ENCODE data around the gene IFNGR2. TPM values are rescaled to one million over a fixed set of nuclear protein-coding genes. Genes with fewer than 3 reads are reported as not detected.

Gene IFNGR2
- total and polyA plus RNA-seq, 2 experiments from 2014 or later: 92.8 to 113 TPM

DNA sequence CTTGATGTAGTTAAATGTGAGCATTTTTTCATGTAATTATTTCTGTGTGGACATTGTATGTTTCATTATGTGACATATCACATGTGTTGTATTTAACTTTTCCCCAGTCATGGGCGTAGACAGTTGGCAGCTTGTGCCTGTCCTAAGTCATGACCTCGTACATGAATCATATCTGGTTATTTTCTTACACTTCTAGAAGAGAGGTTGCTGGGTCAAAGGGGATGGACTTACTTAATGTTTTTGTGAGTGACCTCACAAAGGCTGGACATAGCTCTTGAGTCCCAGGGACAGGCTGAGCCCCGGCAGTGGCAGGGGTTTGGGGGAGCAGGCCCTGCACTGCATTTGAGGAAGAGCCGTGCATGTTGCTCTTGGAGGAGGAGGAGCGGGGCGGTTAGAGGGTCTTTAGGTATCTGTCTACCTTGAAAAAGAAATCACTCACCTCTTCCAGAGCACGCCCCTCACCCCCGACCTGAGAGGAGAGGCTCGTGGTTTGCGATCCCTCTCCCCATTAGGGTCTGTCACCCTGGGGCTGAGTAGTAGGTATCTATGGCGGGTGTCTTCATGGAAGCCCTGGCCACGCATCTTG is 16.4 kb downstream of the IFNGR2 start:
- no peak overlapping the region for H3K4me2 ChIP-seq (ENCODE audit: unreplicated experiment)
- no peaks in the 10 kb centered on the region for H3K9me2 ChIP-seq (ENCODE audit: insufficient read depth)
- WGBS, 2 experiments (ENCODE audit: low coverage in 1 of 2, low lambda C conversion rate in 2 of 2, missing lambda C conversion rate in 2 of 2): 81 to 84% methylated on average over 12 of the region's 12 CpGs

DNA sequence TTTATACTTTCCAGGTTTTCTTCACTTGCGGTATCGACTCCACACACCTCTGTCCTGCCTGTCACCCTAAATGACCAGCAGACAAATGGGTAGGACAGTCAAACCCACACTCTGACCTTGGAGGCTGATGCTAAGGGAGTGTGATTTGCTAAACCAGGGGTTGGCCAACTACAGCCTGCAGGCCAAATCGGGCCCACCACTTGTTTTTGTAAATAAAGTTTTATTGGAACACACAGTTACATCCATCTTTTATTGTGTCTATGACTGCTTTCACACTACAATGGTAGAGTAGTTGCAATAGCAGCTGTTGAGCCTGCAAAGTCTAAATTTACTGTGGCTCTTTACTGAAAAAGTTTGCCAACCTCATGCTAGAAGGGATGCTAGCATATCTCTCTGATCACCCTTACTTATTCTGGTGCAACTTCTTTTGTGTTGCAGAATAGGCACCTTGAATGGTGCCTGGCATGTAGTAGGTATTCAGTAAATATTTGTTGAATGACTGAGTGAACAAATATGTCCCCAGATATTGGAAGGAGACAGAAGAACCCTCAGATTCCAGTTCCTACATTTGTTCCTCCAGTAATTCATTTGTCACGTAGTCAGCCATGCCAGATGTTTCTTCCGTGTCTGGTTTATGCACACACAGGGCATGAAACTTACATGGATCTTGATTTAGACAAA is 18.6 kb downstream of the IFNGR2 start:
- no peak for DNase-seq
- in situ Hi-C loops (cut with MboI): no loop called here

More for the DNA sequence above, 16.4 kb downstream of the IFNGR2 start:
- H3K4me1 ChIP-seq (ENCODE audit: insufficient read depth): peaks cover 8% of the 10 kb centered on the region; the same call in 1 of the 2 replicates
- no peaks in the 10 kb centered on the region for H3K9me3 ChIP-seq (ENCODE audit: low read depth)
- no peaks in the 10 kb centered on the region; the same call in 1 of the 2 replicates for H4K20me1 ChIP-seq (ENCODE audit: insufficient read depth)
- H2AFZ ChIP-seq: no peak overlapping the region
- H3K9ac ChIP-seq: no peak overlapping the region; the same call in 1 of the 2 replicates
- H3K79me2 ChIP-seq (ENCODE audit: insufficient read depth): peaks cover 97% of the 10 kb centered on the region
- H3K36me3 ChIP-seq (ENCODE audit: low read depth): peaks cover 43% of the 10 kb centered on the region
- H3F3A ChIP-seq (ENCODE audit: insufficient read depth): 0 out of 2 replicates have a peak, but pooled peaks cover 12% of the 10 kb centered on the region
- DNase-seq: peak; percentile 63
- H3K27ac ChIP-seq: peak overlapping the region; percentile 39
- TF ChIP-seq EZH2phosphoT487 (IDR thresholded peaks at IDR 0.05; ENCODE audit: insufficient read depth, low read depth) (no peak), EZH2 (IDR thresholded peaks at IDR 0.05; ENCODE audit: insufficient read depth, poor library complexity, severe bottlenecking) (no peak)
- in situ Hi-C loops (cut with MboI): no loop called here
- no peaks in the 10 kb centered on the region for H3K27me3 ChIP-seq (replicated peaks; ENCODE audit: insufficient read depth)
- no peak overlapping the region for H3K4me3 ChIP-seq

DNA sequence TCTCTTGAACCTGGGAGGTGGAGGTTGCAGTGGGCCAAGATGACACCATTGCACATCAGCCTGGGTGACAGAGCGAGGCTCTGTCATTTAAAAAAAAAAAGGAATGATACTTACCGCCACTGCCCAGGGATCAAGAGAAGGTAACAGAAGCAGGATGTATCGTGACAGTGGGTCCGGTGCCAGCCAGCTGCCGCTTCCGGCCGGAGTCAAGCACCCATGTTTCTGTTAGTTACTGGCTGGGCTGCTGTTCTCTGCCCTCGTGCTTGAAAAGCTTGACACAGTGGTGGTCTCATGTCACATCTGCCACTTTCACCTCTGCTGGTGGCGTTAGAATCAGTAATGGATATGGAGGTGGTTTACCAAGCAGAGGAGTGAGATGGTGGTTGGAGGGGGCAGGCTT is 21.0 kb downstream of the IFNGR2 start:
- H3K9ac ChIP-seq: no peak overlapping the region
- no peaks in the 10 kb centered on the region for H4K20me1 ChIP-seq (ENCODE audit: insufficient read depth)
- in situ Hi-C loops (cut with MboI): no loop called here
- H3K9me3 ChIP-seq (ENCODE audit: low read depth): no peaks in the 10 kb centered on the region
- H3K9me2 ChIP-seq (ENCODE audit: insufficient read depth): no peaks in the 10 kb centered on the region
- 0 out of 2 replicates have a peak, but pooled peaks cover 5% of the 10 kb centered on the region for H3F3A ChIP-seq (ENCODE audit: insufficient read depth)
- H3K36me3 ChIP-seq (ENCODE audit: low read depth): peaks cover 35% of the 10 kb centered on the region
- WGBS, 2 experiments (ENCODE audit: low coverage in 1 of 2, low lambda C conversion rate in 2 of 2, missing lambda C conversion rate in 2 of 2): 98% methylated on average over 9 of the region's 9 CpGs
- no peaks in the 10 kb centered on the region for H3K27me3 ChIP-seq (replicated peaks; ENCODE audit: insufficient read depth)
- no peak overlapping the region for H3K4me3 ChIP-seq
- H3K4me1 ChIP-seq (ENCODE audit: insufficient read depth): peaks cover 16% of the 10 kb centered on the region
- no peak for TF ChIP-seq EZH2phosphoT487 (IDR thresholded peaks at IDR 0.05; ENCODE audit: insufficient read depth, low read depth)
- no peak for TF ChIP-seq EZH2 (IDR thresholded peaks at IDR 0.05; ENCODE audit: insufficient read depth, poor library complexity, severe bottlenecking)
- no peak overlapping the region for H3K4me2 ChIP-seq (ENCODE audit: unreplicated experiment)
- H2AFZ ChIP-seq: no peak overlapping the region
- DNase-seq: no peak
- peaks cover 81% of the 10 kb centered on the region for H3K79me2 ChIP-seq (ENCODE audit: insufficient read depth)
- no peak overlapping the region for H3K27ac ChIP-seq

More for the DNA sequence above, 18.6 kb downstream of the IFNGR2 start:
- no peak overlapping the region for H3K4me2 ChIP-seq (ENCODE audit: unreplicated experiment)
- H3K4me1 ChIP-seq (ENCODE audit: insufficient read depth): peaks cover 8% of the 10 kb centered on the region; the same call in 1 of the 2 replicates
- TF ChIP-seq EZH2phosphoT487 (IDR thresholded peaks at IDR 0.05; ENCODE audit: insufficient read depth, low read depth) (no peak), EZH2 (IDR thresholded peaks at IDR 0.05; ENCODE audit: insufficient read depth, poor library complexity, severe bottlenecking) (no peak)
- H3F3A ChIP-seq (ENCODE audit: insufficient read depth): 0 out of 2 replicates have a peak, but pooled peaks cover 12% of the 10 kb centered on the region
- H3K27ac ChIP-seq: no peak overlapping the region
- H2AFZ ChIP-seq: no peak overlapping the region
- peaks cover 95% of the 10 kb centered on the region for H3K79me2 ChIP-seq (ENCODE audit: insufficient read depth)
- WGBS, 2 experiments (ENCODE audit: low coverage in 1 of 2, low lambda C conversion rate in 2 of 2, missing lambda C conversion rate in 2 of 2): 96 to 99% methylated on average over 5 of the region's 5 CpGs
- H3K36me3 ChIP-seq (ENCODE audit: low read depth): peaks cover 41% of the 10 kb centered on the region
- no peaks in the 10 kb centered on the region for H3K9me3 ChIP-seq (ENCODE audit: low read depth)
- H4K20me1 ChIP-seq (ENCODE audit: insufficient read depth): no peaks in the 10 kb centered on the region
- H3K4me3 ChIP-seq: no peak overlapping the region
- H3K9me2 ChIP-seq (ENCODE audit: insufficient read depth): no peaks in the 10 kb centered on the region
- H3K27me3 ChIP-seq (replicated peaks; ENCODE audit: insufficient read depth): no peaks in the 10 kb centered on the region
- H3K9ac ChIP-seq: no peak overlapping the region

DNA sequence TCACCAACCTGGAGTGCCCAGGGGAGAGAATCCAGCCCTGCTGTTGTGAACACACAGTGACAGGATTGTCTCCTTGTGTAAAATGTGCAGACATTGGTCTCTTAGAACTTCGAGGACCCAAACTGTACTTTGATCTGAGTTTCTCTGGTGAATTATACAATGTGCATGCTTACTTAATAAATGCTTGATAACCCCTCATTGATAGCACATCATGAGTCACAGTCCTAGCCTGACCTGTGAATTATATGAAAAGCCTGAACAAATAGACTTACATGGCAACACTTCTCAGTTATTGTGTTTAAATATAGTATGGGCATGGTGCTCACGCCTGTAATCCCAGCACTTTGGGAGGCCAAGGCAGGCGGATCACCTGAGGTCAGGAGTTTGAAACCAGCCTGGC is 22.6 kb downstream of the IFNGR2 start:
- H3K4me3 ChIP-seq: no peak overlapping the region
- in situ Hi-C loops (cut with MboI): no loop called here
- no peak overlapping the region for H3K4me2 ChIP-seq (ENCODE audit: unreplicated experiment)
- H3K9me2 ChIP-seq (ENCODE audit: insufficient read depth): no peaks in the 10 kb centered on the region
- no peak overlapping the region for H3K27ac ChIP-seq
- peaks cover 49% of the 10 kb centered on the region for H3K36me3 ChIP-seq (ENCODE audit: low read depth)
- WGBS, 2 experiments (ENCODE audit: low coverage in 1 of 2, low lambda C conversion rate in 2 of 2, missing lambda C conversion rate in 2 of 2): 95 to 98% methylated on average over 3 of the region's 3 CpGs
- H3K9me3 ChIP-seq (ENCODE audit: low read depth): no peaks in the 10 kb centered on the region
- H3K9ac ChIP-seq: no peak overlapping the region
- no peaks in the 10 kb centered on the region for H3F3A ChIP-seq (ENCODE audit: insufficient read depth)
- peaks cover 77% of the 10 kb centered on the region for H3K79me2 ChIP-seq (ENCODE audit: insufficient read depth)
- no peak for DNase-seq
- no peak overlapping the region for H2AFZ ChIP-seq
- H3K4me1 ChIP-seq (ENCODE audit: insufficient read depth): peaks cover 14% of the 10 kb centered on the region
- H3K27me3 ChIP-seq (replicated peaks; ENCODE audit: insufficient read depth): no peaks in the 10 kb centered on the region
- H4K20me1 ChIP-seq (ENCODE audit: insufficient read depth): no peaks in the 10 kb centered on the region
- no peak for TF ChIP-seq EZH2phosphoT487 (IDR thresholded peaks at IDR 0.05; ENCODE audit: insufficient read depth, low read depth)
- TF ChIP-seq EZH2 (IDR thresholded peaks at IDR 0.05; ENCODE audit: insufficient read depth, poor library complexity, severe bottlenecking): no peak

All from GM23248 (cell line).